Esophagus muscularis mucosa (tissue), 3 donors: ENCODE measurements around the gene CIRBP.

Experiments used
- CTCF ChIP-seq, 3 experiments: fragments of 200-600 bp in 2 of 3; fragments of 450-650 bp in 1 of 3; sonication (generic) in 2 of 3; IDR thresholded peaks; one replicate each; pipeline ENCODE4 v1.5.1; 2017 to 2019; ENCODE audit warnings: antibody characterized with exemption in 3 of 3, mild to moderate bottlenecking in 2 of 3, moderate library complexity in 1 of 3
- POLR2A ChIP-seq: fragments of 450-650 bp; IDR thresholded peaks from one replicate; pipeline ENCODE4 v1.6.1; 2017; ENCODE audit warnings: antibody characterized with exemption, moderate library complexity, mild to moderate bottlenecking, low read depth
- POLR2AphosphoS5 ChIP-seq, 2 donors: sonication (generic); formaldehyde crosslinking; IDR thresholded peaks; one replicate each; pipeline ENCODE4 v1.6.1; 2017; ENCODE audit warnings: antibody characterized with exemption in 2 of 2

- TF ChIP-seq CTCF (IDR thresholded peaks at IDR 0.05) (no peak), POLR2A (no peak), POLR2AphosphoS5 (IDR thresholded peaks at IDR 0.05) (no peak)
Measured at GRCh38 chr19:1312767-1313694, 43.9 kb downstream of the CIRBP start.
